Islet of Langerhans (tissue), 1 donor: ENCODE results near the gene CTSF.
"Not testable (repeated sequence)": the region's sequence is repeated elsewhere in the genome, so short reads cannot be mapped to it uniquely, and the experiment has no call there.

Source experiments
- FAIRE-seq: peaks from one replicate; lab custom pipeline; 2011; peaks lifted over from hg19 to GRCh38; lab: Jason Lieb, UNC

The CTSF gene

GRCh38 chr11:66568124-66568916, at the start of gene CTSF:
Gene CTSF (minus strand): TSS chr11:66568606. CDS start chr11:66568486, 120 bp downstream.
- no peak for FAIRE-seq

- no peak for FAIRE-seq
Observed at GRCh38 chr11:66617155-66617834, 48.9 kb upstream of the CTSF start.

- FAIRE-seq = no peak
Observed at GRCh38 chr11:66616379-66617154, 48.2 kb upstream of the CTSF start, which contains the start of gene RBM14. Gene RBM14 (plus strand): TSS chr11:66616630. CDS start chr11:66616721, 91 bp downstream.

GRCh38 chr11:66614073-66614472, 45.7 kb upstream of the CTSF start:
- FAIRE-seq = no peak

GRCh38 chr11:66612458-66612857, 44.1 kb upstream of the CTSF start:
- FAIRE-seq = no peak

GRCh38 chr11:66609721-66610617, 41.6 kb upstream of the CTSF start:
- FAIRE-seq = no peak

- no peak for FAIRE-seq
Observed at GRCh38 chr11:66607126-66607834, 38.9 kb upstream of the CTSF start.

GRCh38 chr11:66606608-66607007, 38.2 kb upstream of the CTSF start:
- not testable (repeated sequence) for FAIRE-seq

GRCh38 chr11:66604155-66604554, 35.7 kb upstream of the CTSF start:
- no peak for FAIRE-seq

GRCh38 chr11:66603072-66603471, 34.7 kb upstream of the CTSF start:
- no peak for FAIRE-seq

- FAIRE-seq = no peak
Observed at GRCh38 chr11:66600631-66601233, 32.3 kb upstream of the CTSF start.

- FAIRE-seq = no peak
Observed at GRCh38 chr11:66600219-66600618, 31.8 kb upstream of the CTSF start.

- no peak for FAIRE-seq
Observed at GRCh38 chr11:66598993-66599392, 30.6 kb upstream of the CTSF start.

GRCh38 chr11:66595245-66595904, 27.0 kb upstream of the CTSF start:
- FAIRE-seq = no peak

- FAIRE-seq = no peak
Observed at GRCh38 chr11:66593650-66594049, 25.2 kb upstream of the CTSF start.

- FAIRE-seq = no peak
Observed at GRCh38 chr11:66593303-66593635, 24.9 kb upstream of the CTSF start.

GRCh38 chr11:66592457-66593302, 24.3 kb upstream of the CTSF start, which contains the start of the genes CCDC87 and CCS:
Gene CCDC87 (minus strand): TSS chr11:66593063. CDS start chr11:66593015, 48 bp downstream.
Gene CCS (plus strand): TSS chr11:66593185. CDS start chr11:66593262, 77 bp downstream.
- FAIRE-seq = no peak

GRCh38 chr11:66591175-66591574, 22.8 kb upstream of the CTSF start:
- FAIRE-seq = no peak
